GM21515 (cell line): Measurements from ENCODE around the gene GLIS1.

Source experiments
- ATAC-seq: cut with Tn5 transposase; IDR thresholded peaks from one replicate; pipeline ENCODE4 v1.9.1; 2021; ENCODE audit not compliant: unreplicated experiment

The GLIS1 gene

GRCh38 chr1:53678938-53679825, 59.8 kb downstream of the GLIS1 start:
- no peak for ATAC-seq

DNA sequence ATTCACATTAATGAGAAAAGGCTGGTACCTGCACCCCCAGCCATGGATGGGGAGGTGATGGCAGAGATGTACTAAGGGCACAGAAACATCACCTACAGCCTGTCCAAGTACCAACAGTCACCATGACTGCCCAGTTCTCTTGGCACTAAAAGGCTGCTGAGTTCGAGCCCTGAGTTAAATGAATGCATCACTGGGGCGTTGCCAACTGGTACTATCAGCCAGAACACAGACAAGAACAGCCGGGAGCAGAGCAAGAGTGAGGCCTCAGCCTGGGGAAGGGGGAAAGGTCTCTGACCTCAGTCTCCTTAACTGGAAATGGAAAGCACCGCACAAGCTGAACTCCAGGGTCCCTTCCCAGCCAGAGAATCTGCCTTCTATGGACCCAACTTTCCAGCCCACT, 60.5 kb downstream of the GLIS1 start:
- ATAC-seq: no peak

GRCh38 chr1:53678046-53678445, 60.9 kb downstream of the GLIS1 start:
- no peak for ATAC-seq

GRCh38 chr1:53677486-53677885, 61.5 kb downstream of the GLIS1 start:
- ATAC-seq: no peak

- ATAC-seq: no peak
Observed at GRCh38 chr1:53672785-53673184, 66.2 kb downstream of the GLIS1 start.

- ATAC-seq: no peak
Observed at GRCh38 chr1:53672243-53672642, 66.7 kb downstream of the GLIS1 start.

GRCh38 chr1:53669621-53670191, 69.3 kb downstream of the GLIS1 start:
- no peak for ATAC-seq

GRCh38 chr1:53666566-53666965, 72.4 kb downstream of the GLIS1 start:
- no peak for ATAC-seq

DNA sequence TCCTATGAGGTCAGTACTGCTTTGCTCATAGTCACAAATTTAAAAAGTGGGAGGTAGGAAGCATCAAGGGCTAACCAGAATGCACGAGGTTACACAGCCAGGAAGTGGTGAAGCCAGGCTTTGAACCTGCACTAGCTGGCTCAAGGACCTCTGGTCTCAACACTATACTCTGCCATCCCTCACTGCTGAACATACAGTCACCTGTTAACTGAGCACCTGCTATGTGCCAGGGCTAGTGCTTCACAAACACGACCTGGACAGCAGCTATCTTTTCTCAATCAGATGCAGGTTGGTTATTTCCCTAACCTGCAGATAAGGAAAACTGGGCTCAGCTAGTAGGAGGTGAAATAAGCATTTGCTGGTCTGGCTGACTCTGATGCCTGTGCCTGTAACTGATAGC, 73.0 kb downstream of the GLIS1 start:
- no peak for ATAC-seq

GRCh38 chr1:53663529-53664300, 75.2 kb downstream of the GLIS1 start:
- no peak for ATAC-seq

GRCh38 chr1:53662951-53663350, 76.0 kb downstream of the GLIS1 start:
- ATAC-seq: no peak

- ATAC-seq: no peak
Observed at GRCh38 chr1:53662169-53662568, 76.8 kb downstream of the GLIS1 start.

- ATAC-seq: no peak
Observed at GRCh38 chr1:53661496-53661895, 77.5 kb downstream of the GLIS1 start.

DNA sequence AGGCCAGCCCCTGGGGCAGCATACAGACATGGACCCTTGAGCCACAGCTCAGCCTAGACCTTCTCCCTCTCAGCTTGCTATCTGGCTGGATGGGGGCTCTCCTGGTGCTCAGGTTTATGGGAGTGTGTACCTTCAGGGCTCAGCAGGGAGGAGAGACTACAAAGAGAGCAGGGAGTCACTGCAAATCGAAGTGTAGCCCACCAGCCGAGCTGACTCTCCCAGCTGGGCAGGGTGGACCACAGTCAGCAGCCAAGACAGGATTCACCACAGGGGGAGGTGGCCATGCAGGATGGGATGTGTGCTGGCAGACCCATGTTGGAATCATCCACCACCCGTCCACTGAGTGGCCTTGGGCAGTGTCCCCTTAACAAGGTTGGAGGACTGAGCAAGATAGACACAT, 78.3 kb downstream of the GLIS1 start:
- no peak for ATAC-seq

DNA sequence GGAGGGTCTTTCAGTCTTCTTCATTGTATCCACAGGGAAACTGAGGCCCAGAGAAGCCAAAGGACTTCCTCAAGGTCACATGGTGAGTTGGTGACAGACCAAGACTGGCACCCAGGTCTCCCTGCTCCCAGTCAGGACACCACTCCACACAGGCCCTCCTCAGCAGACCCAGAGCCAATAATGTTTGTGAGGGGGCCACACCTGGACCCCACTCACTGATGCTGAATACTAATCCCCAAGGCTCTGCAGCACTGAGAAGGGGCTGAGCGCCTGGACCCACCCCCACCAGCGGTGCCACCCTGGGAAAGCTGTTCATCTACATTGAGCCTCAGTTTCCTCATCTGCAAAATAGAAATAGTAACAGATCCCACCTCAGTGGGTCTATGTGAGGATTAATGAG, 79.5 kb downstream of the GLIS1 start:
- ATAC-seq: no peak

GRCh38 chr1:53658489-53659230, 80.3 kb downstream of the GLIS1 start:
- no peak for ATAC-seq

DNA sequence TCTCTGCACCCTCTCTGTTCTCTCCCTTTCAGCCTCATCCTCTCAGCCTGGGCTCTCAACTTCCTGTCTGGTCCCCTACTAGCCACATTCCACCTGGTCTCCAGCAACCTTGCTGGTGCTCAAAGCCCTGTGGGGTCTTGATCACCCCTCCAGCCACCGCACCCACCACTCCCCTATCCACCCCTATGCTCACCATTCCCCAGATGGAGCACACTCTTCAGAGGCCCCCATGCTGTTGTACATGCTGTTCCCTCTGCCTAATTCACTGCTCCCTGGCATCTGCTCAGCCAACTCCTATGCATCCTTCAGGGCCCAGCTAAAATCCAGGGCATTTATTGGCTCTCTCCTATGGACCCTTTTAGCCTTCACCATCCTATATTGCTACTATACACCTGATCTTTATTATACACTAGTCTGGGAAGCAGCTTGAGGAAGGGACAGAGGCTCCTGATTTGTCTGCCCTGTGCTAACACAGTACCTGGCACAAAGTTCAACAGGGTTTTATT, 81.0 kb downstream of the GLIS1 start:
- ATAC-seq: no peak

GRCh38 chr1:53657531-53657805, 81.5 kb downstream of the GLIS1 start:
- no peak for ATAC-seq

- ATAC-seq: no peak
Observed at GRCh38 chr1:53656747-53657530, 82.0 kb downstream of the GLIS1 start.

DNA sequence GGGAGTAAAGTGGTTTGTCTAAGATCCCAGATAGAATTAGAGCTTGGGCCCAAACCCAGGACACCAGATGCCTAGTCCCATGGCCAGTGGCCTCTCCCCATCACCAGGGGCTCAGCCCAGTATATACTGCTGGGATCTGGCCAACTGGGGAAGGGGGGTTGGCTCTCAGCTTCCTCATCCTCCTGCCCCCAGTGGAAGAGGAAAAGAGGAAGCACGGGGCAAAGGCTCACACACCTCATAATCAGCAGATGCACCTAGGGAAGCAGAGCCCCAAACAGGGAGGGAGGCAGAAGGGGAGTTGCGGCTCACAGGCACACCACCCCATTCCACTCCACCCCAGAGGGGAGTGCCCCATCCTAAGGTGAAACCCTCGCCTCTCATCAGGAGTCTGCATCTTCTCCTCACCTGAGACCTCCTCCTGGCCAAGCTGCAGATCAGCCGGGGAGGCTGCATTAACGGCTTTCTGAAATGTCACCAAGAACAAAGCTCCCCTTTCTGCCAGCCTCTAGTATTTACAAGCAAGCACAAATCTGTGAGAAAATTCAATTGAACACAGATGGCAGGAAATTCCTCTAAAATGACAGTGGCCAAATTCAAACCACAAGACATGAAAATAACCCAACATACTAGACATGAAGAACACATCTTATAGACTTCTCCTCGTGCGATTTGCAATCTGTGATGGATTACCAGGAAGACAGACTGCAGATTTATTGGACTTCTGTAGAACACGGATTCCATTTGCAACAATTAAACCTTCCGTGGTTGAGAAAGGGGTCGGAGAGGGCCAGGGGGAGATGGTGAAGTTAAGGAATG, 82.8 kb downstream of the GLIS1 start:
- ATAC-seq: no peak
